Measurements from ENCODE around the gene POLR1D.

POLR1D gene

GRCh38 chr13:27617881-27618321 lies 3.8 kb upstream of the POLR1D start:
- peak overlapping the region; percentile 97 for H3K27ac ChIP-seq
- TF ChIP-seq CTCF (conservative IDR thresholded peaks at IDR 0.05), result no peak

GRCh38 chr13:27619093-27619727 lies 2.5 kb upstream of the POLR1D start:
- H3K27ac ChIP-seq, result peak overlapping the region; percentile 97
- TF ChIP-seq CTCF (conservative IDR thresholded peaks at IDR 0.05), result no peak

- H3K27ac ChIP-seq, result peak overlapping the region; percentile 97
- peak; percentile 38; the same call in 1 of the 2 replicates for TF ChIP-seq CTCF (conservative IDR thresholded peaks at IDR 0.05)
Observed at GRCh38 chr13:27619728-27620376, 1.8 kb upstream of the POLR1D start.

GRCh38 chr13:27620377-27621115 lies 1.1 kb upstream of the POLR1D start, which contains the start of gene LNX2:
TSS of gene LNX2 (minus strand) at chr13:27620529. CDS start at chr13:27581703, 38,826 bp downstream.
- H3K27ac ChIP-seq, result peak within 1 kb of the TSS; percentile 97
- TF ChIP-seq CTCF (conservative IDR thresholded peaks at IDR 0.05), result no peak

- no peak for TF ChIP-seq CTCF (conservative IDR thresholded peaks at IDR 0.05)
- peak overlapping the region; percentile 97 for H3K27ac ChIP-seq
Observed at GRCh38 chr13:27621116-27621365, 651 bp upstream of the POLR1D start.

GRCh38 chr13:27622102-27622820 lies 569 bp downstream of the POLR1D start:
- peak; percentile 27; the same call in 1 of the 2 replicates for TF ChIP-seq CTCF (conservative IDR thresholded peaks at IDR 0.05)

GRCh38 chr13:27622881-27623280 lies 1.2 kb downstream of the POLR1D start:
- H3K27ac ChIP-seq, result peak overlapping the region; percentile 97

More at GRCh38 chr13:27622102-27622820, 569 bp downstream of the POLR1D start:
- H3K27ac ChIP-seq, result peak overlapping the region; percentile 97

More at GRCh38 chr13:27622881-27623280, 1.2 kb downstream of the POLR1D start:
- TF ChIP-seq CTCF (conservative IDR thresholded peaks at IDR 0.05), result no peak

Measured in VCaP (cell line).